Liver (tissue), 9 donors: ENCODE results near the gene TDP2. TPM values are rescaled to one million over a fixed set of nuclear protein-coding genes. Genes with fewer than 3 reads are reported as not detected.

ENCODE experiments used
- DNase-seq: peaks from one replicate; pipeline ENCODE4 v3.0.0-alpha.2; 2017; ENCODE audit warnings: low spot score
- H3K27ac ChIP-seq, 2 donors: one replicate each; pipeline ENCODE4 v1.7.0; 2013; ENCODE audit warnings: inconsistent platforms in 2 of 2, low read length in 2 of 2, control low read depth in 1 of 2, low read depth in 1 of 2, mild to moderate bottlenecking in 1 of 2
- H3K27me3 ChIP-seq, 4 donors: one replicate each; pipeline versions ENCODE4 v1.6.1 to v1.7.0; 2013; ENCODE audit warnings: low read length in 3 of 4, inconsistent platforms in 1 of 4, mild to moderate bottlenecking in 1 of 4, moderate library complexity in 1 of 4; ENCODE audit not compliant: control insufficient read depth in 4 of 4, insufficient read depth in 4 of 4
- H3K36me3 ChIP-seq, 4 donors: one replicate each; pipeline versions ENCODE4 v1.6.1 to v1.7.0; 2013; ENCODE audit warnings: low read length in 3 of 4, mild to moderate bottlenecking in 3 of 4, low read depth in 1 of 4, moderate library complexity in 1 of 4; ENCODE audit not compliant: control insufficient read depth in 4 of 4, insufficient read depth in 3 of 4
- H3K4me1 ChIP-seq, 4 donors: one replicate each; pipeline versions ENCODE4 v1.6.1 to v1.7.0; 2013; ENCODE audit warnings: low read length in 3 of 4, mild to moderate bottlenecking in 3 of 4, moderate library complexity in 1 of 4; ENCODE audit not compliant: control insufficient read depth in 4 of 4, insufficient read depth in 4 of 4
- H3K4me3 ChIP-seq, 3 donors: one replicate each; pipeline versions ENCODE4 v1.6.1 to v1.7.0; 2013; ENCODE audit warnings: low read length in 3 of 3, control low read depth in 1 of 3, low read depth in 1 of 3, mild to moderate bottlenecking in 1 of 3
- H3K9ac ChIP-seq, 2 donors: one replicate each; pipeline ENCODE4 v1.7.0; 2013; ENCODE audit warnings: low read length in 2 of 2, mild to moderate bottlenecking in 2 of 2, moderate library complexity in 2 of 2, control low read depth in 1 of 2, low read depth in 1 of 2
- H3K9me3 ChIP-seq, 4 donors: one replicate each; pipeline versions ENCODE4 v1.6.1 to v1.7.0; 2013; ENCODE audit warnings: low read length in 3 of 4; ENCODE audit not compliant: control insufficient read depth in 4 of 4
- CTCF ChIP-seq: fragments of 150-350 bp; IDR thresholded peaks from 2 replicates; pipeline ENCODE4 v1.5.1; 2017; ENCODE audit warnings: improper control_type of control experiment, low read depth, low read length; ENCODE audit not compliant: missing input control
- EGR1 ChIP-seq, 2 donors: IDR thresholded peaks; 2 replicates each; pipeline ENCODE4 v1.6.1; 2016 to 2018; ENCODE audit warnings: antibody characterized with exemption in 2 of 2, low read depth in 2 of 2
- FOXA1 ChIP-seq: IDR thresholded peaks from 2 replicates; pipeline ENCODE4 v1.6.1; 2016; ENCODE audit warnings: antibody characterized with exemption
- FOXA2 ChIP-seq: IDR thresholded peaks from 2 replicates; pipeline ENCODE4 v1.6.1; 2016; ENCODE audit warnings: antibody characterized with exemption
- GABPA ChIP-seq, 2 donors: IDR thresholded peaks in 1 of 2; conservative IDR thresholded peaks in 1 of 2; 2 replicates each; pipeline ENCODE4 v1.6.1; 2016; ENCODE audit warnings: antibody characterized with exemption in 2 of 2, mild to moderate bottlenecking in 1 of 2, moderate library complexity in 1 of 2
- HNF4A ChIP-seq, 2 donors: conservative IDR thresholded peaks; 2 replicates each; pipeline ENCODE4 v1.6.1; 2016; ENCODE audit warnings: antibody characterized with exemption in 2 of 2, mild to moderate bottlenecking in 2 of 2
- HNF4G ChIP-seq: IDR thresholded peaks from 2 replicates; pipeline ENCODE4 v1.6.1; 2016; ENCODE audit warnings: antibody characterized with exemption
- JUND ChIP-seq, 2 donors: IDR thresholded peaks; 2 replicates each; pipeline ENCODE4 v1.6.1; 2016; ENCODE audit warnings: antibody characterized with exemption in 2 of 2
- MAX ChIP-seq: IDR thresholded peaks from 2 replicates; pipeline ENCODE4 v1.6.1; 2016; ENCODE audit warnings: antibody characterized with exemption
- NR2F2 ChIP-seq: IDR thresholded peaks from 2 replicates; pipeline ENCODE4 v1.6.1; 2016; ENCODE audit warnings: antibody characterized with exemption
- RAD21 ChIP-seq, 2 donors: IDR thresholded peaks; 2 replicates each; pipeline ENCODE4 v1.6.1; 2016; ENCODE audit warnings: antibody characterized with exemption in 2 of 2, mild to moderate bottlenecking in 2 of 2
- RXRA ChIP-seq, 2 donors: IDR thresholded peaks; 2 replicates each; pipeline ENCODE4 v1.6.1; 2017 to 2018; ENCODE audit warnings: antibody characterized with exemption in 2 of 2, mild to moderate bottlenecking in 1 of 2
- SP1 ChIP-seq: IDR thresholded peaks from 2 replicates; pipeline ENCODE4 v1.6.1; 2018; ENCODE audit warnings: antibody characterized with exemption, mild to moderate bottlenecking
- TAF1 ChIP-seq: conservative IDR thresholded peaks from 2 replicates; pipeline ENCODE4 v1.6.1; 2016; ENCODE audit warnings: antibody characterized with exemption, mild to moderate bottlenecking
- YY1 ChIP-seq: IDR thresholded peaks from 2 replicates; pipeline ENCODE4 v1.6.1; 2016; ENCODE audit warnings: antibody characterized with exemption, mild to moderate bottlenecking
- WGBS: extraction: QIAGEN DNeasy Blood & Tissue Kit; methylation state at CpG from one replicate; pipeline ENCODE4 v1.1.7; 2013; 5-methylcytosine and 5-hydroxymethylcytosine counted together
- polyA plus RNA-seq, 2 donors: library from polyadenylated mRNA; stranded (reverse) in 1 of 2; unstranded in 1 of 2; fragments of 200-250 nt in 1 of 2; fragments of >200 nt in 1 of 2; fragmentation: Nextera tagmentation in 1 of 2; extraction: Ambion mirVana in 1 of 2; gene quantifications; one replicate each; pipeline versions ENCODE4 v1.2.1 to v1.2.3, GENCODE V29; 2013 to 2015
- total RNA-seq, 2 donors: library from RNA; depleted of rRNA; stranded (reverse); fragments of >200 nt; gene quantifications; one replicate each; pipeline ENCODE4 v1.2.3, GENCODE V29; 2014
- TF ChIP-seq, protein P1 (sequence below): IDR thresholded peaks from 2 replicates; pipeline ENCODE4 v1.6.1; 2016; ENCODE audit warnings: antibody characterized with exemption
- TF ChIP-seq, protein P2 (sequence below): IDR thresholded peaks from 2 replicates; pipeline ENCODE4 v1.6.1; 2016; ENCODE audit warnings: antibody characterized with exemption
- TF ChIP-seq, protein P3 (sequence below): IDR thresholded peaks from 2 replicates; pipeline ENCODE4 v1.6.1; 2016; ENCODE audit warnings: antibody characterized with exemption, mild to moderate bottlenecking
- donor health status: healthy.
- donor health status: healthy.
- donor health status: healthy.
- donor health status: healthy.
- donor health status: healthy.

Gene TDP2
- total RNA-seq = 10 to 100 TPM; 17.9 to 24.3 TPM
- polyA plus RNA-seq = 10 to 100 TPM; 16.5 to 19.1 TPM

- Histone ChIP-seq H3K4me1 (peaks cover 9 to 61% (median 40%) of the 10 kb centered on the region in 4 donors), H3K27me3 (no peaks in the 10 kb centered on the region), H3K4me3 (peak within 1 kb of the TSS; percentile 54 to 100 (median 98)), H3K36me3 (peaks cover 0 to 4% (median 0%) of the 10 kb centered on the region in 4 donors), H3K9me3 (no peaks in the 10 kb centered on the region), H3K9ac (peak within 1 kb of the TSS; percentile 84 to 96), H3K27ac (peak within 1 kb of the TSS; percentile 79 to 91)
- under 1% methylated on average over 62 of the region's 62 CpGs for WGBS
- peak; percentile 93 for DNase-seq
- TF ChIP-seq TAF1 (peak; percentile 73), HNF4A (conservative IDR thresholded peaks at IDR 0.05) (peak; percentile 50 to 83), MAX (peak; percentile 49), FOXA2 (no peak), FOXA1 (no peak), SP1 (peak; percentile 60), HNF4G (peak; percentile 36), CTCF (peak; percentile 36), RXRA (IDR thresholded peaks at IDR 0.05) (peak; percentile 31 to 43), RAD21 (IDR thresholded peaks at IDR 0.05) (peak; percentile 37 to 43), GABPA (IDR thresholded peaks at IDR 0.05 in 1 of 2, conservative IDR thresholded peaks at IDR 0.05 in 1 of 2) (peak in 1 of 2 donors; percentile 86), NR2F2 (no peak), EGR1 (IDR thresholded peaks at IDR 0.05; ENCODE audit: low read depth in 2 of 2) (peak in 1 of 2 donors; percentile 64), YY1 (peak; percentile 98), JUND (IDR thresholded peaks at IDR 0.05) (peak; percentile 10 to 48)
- TF ChIP-seq, protein P1, sequence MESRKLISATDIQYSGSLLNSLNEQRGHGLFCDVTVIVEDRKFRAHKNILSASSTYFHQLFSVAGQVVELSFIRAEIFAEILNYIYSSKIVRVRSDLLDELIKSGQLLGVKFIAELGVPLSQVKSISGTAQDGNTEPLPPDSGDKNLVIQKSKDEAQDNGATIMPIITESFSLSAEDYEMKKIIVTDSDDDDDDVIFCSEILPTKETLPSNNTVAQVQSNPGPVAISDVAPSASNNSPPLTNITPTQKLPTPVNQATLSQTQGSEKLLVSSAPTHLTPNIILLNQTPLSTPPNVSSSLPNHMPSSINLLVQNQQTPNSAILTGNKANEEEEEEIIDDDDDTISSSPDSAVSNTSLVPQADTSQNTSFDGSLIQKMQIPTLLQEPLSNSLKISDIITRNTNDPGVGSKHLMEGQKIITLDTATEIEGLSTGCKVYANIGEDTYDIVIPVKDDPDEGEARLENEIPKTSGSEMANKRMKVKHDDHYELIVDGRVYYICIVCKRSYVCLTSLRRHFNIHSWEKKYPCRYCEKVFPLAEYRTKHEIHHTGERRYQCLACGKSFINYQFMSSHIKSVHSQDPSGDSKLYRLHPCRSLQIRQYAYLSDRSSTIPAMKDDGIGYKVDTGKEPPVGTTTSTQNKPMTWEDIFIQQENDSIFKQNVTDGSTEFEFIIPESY = no peak
- TF ChIP-seq, protein P2, sequence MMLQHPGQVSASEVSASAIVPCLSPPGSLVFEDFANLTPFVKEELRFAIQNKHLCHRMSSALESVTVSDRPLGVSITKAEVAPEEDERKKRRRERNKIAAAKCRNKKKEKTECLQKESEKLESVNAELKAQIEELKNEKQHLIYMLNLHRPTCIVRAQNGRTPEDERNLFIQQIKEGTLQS = no peak
- TF ChIP-seq, protein P3, sequence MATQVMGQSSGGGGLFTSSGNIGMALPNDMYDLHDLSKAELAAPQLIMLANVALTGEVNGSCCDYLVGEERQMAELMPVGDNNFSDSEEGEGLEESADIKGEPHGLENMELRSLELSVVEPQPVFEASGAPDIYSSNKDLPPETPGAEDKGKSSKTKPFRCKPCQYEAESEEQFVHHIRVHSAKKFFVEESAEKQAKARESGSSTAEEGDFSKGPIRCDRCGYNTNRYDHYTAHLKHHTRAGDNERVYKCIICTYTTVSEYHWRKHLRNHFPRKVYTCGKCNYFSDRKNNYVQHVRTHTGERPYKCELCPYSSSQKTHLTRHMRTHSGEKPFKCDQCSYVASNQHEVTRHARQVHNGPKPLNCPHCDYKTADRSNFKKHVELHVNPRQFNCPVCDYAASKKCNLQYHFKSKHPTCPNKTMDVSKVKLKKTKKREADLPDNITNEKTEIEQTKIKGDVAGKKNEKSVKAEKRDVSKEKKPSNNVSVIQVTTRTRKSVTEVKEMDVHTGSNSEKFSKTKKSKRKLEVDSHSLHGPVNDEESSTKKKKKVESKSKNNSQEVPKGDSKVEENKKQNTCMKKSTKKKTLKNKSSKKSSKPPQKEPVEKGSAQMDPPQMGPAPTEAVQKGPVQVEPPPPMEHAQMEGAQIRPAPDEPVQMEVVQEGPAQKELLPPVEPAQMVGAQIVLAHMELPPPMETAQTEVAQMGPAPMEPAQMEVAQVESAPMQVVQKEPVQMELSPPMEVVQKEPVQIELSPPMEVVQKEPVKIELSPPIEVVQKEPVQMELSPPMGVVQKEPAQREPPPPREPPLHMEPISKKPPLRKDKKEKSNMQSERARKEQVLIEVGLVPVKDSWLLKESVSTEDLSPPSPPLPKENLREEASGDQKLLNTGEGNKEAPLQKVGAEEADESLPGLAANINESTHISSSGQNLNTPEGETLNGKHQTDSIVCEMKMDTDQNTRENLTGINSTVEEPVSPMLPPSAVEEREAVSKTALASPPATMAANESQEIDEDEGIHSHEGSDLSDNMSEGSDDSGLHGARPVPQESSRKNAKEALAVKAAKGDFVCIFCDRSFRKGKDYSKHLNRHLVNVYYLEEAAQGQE = peak; percentile 84
These were observed at the start of gene TDP2, which contains the start of gene ACOT13 for GRCh38 chr6:24666641-24667377. Gene TDP2 (minus strand): TSS chr6:24666899. CDS start chr6:24666862, 37 bp downstream. Gene ACOT13 (plus strand): TSS chr6:24667077. CDS start chr6:24667264, 187 bp downstream.
